Endothelial cell of umbilical vein (primary cell): ENCODE results near the gene PSMB7. TPM values are rescaled to one million over a fixed set of nuclear protein-coding genes. Genes with fewer than 3 reads are reported as not detected.

Experiments used
- BruUV-seq: library from RNA; stranded (reverse); fragments of 400-500 nt; replicated peaks from 2 replicates; lab custom pipeline; 2021; lab: Mats Ljungman, UMichigan
- CTCF ChIA-PET: fragments of 300-600, 350-600 bp; sonication (Branson Sonifier 250); formaldehyde crosslinking; loops from one replicate; lab custom pipeline; 2021; ENCODE audit warnings: antibody characterized with exemption, inconsistent platforms; lab: Charles Lee
- POLR2A ChIA-PET: fragments of 300-600, 350-600 bp; sonication (Branson Sonifier 250); formaldehyde crosslinking; loops from one replicate; lab custom pipeline; 2021; ENCODE audit warnings: antibody characterized with exemption, inconsistent platforms; lab: Charles Lee
- DNase-seq: peaks from one replicate; pipeline ENCODE4 v3.0.0-alpha.2; 2011; ENCODE audit warnings: low read depth, low spot score
- FAIRE-seq: peaks from 2 replicates; lab custom pipeline; 2011; peaks lifted over from hg19 to GRCh38; lab: Jason Lieb, UNC
- H2AFZ ChIP-seq: 2 replicates; pipeline ENCODE4 v1.6.0; 2012; ENCODE audit warnings: low read depth, low read length, control low read depth, inconsistent platforms
- H3K27ac ChIP-seq: 2 replicates; pipeline ENCODE4 v1.5.1; 2011; ENCODE audit warnings: low read depth, mild to moderate bottlenecking, control low read depth, low read length, moderate library complexity; ENCODE audit not compliant: insufficient read depth
- H3K27me3 ChIP-seq, 2 experiments: 2 replicates each; pipeline versions ENCODE4 v1.6.0 to v1.6.1; 2011; ENCODE audit warnings: low read length in 2 of 2, mixed read lengths in 1 of 2; ENCODE audit not compliant: control insufficient read depth in 2 of 2, insufficient read depth in 2 of 2
- H3K36me3 ChIP-seq, 2 experiments: 2 replicates in 1 of 2; 3 replicates in 1 of 2; pipeline ENCODE4 v1.5.1; 2011; ENCODE audit warnings: low read length in 2 of 2, mild to moderate bottlenecking in 1 of 2, moderate library complexity in 1 of 2; ENCODE audit not compliant: control insufficient read depth in 2 of 2, insufficient read depth in 2 of 2; ENCODE audit errors: extremely low read depth in 1 of 2
- H3K4me1 ChIP-seq: 3 replicates; pipeline ENCODE4 v1.5.1; 2011; ENCODE audit warnings: mild to moderate bottlenecking, low read length; ENCODE audit not compliant: control insufficient read depth, insufficient read depth; ENCODE audit errors: extremely low read depth
- H3K4me2 ChIP-seq: 2 replicates; pipeline ENCODE4 v1.6.1; 2011; ENCODE audit warnings: low read length, control low read depth, mixed read lengths; ENCODE audit not compliant: insufficient read depth
- H3K4me3 ChIP-seq, 3 experiments: fragments of 200-600 bp in 1 of 3; sonication (generic), shearing (Covaris generic) in 1 of 3; replicated peaks in 1 of 3; 2 replicates each; pipeline ENCODE4 v1.5.1; 2011 to 2016; ENCODE audit warnings: control low read depth in 3 of 3, low read length in 3 of 3, mild to moderate bottlenecking in 2 of 3, inconsistent platforms in 1 of 3, low read depth in 1 of 3, moderate library complexity in 1 of 3; ENCODE audit not compliant: insufficient read depth in 1 of 3
- H3K79me2 ChIP-seq: 2 replicates; pipeline ENCODE4 v1.6.0; 2012; ENCODE audit warnings: low read length, inconsistent platforms; ENCODE audit not compliant: control insufficient read depth, insufficient read depth
- H3K9ac ChIP-seq: replicated peaks from 2 replicates; pipeline ENCODE3; 2011; ENCODE audit warnings: low read length, control low read depth; ENCODE audit not compliant: insufficient read depth; ENCODE audit errors: extremely low read depth
- H3K9me1 ChIP-seq: replicated peaks from 3 replicates; pipeline ENCODE4 v1.6.0; 2011; ENCODE audit warnings: mild to moderate bottlenecking, low read length; ENCODE audit not compliant: control insufficient read depth, insufficient read depth; ENCODE audit errors: extremely low read depth
- H3K9me3 ChIP-seq: replicated peaks from 2 replicates; pipeline ENCODE4 v1.5.1; 2012; ENCODE audit warnings: low read length, inconsistent platforms; ENCODE audit not compliant: control insufficient read depth, insufficient read depth
- H4K20me1 ChIP-seq: replicated peaks from 2 replicates; pipeline ENCODE3; 2011; ENCODE audit warnings: mild to moderate bottlenecking, low read length; ENCODE audit not compliant: control insufficient read depth, insufficient read depth; ENCODE audit errors: extremely low read depth
- CTCF ChIP-seq, 2 donors: IDR thresholded peaks; 1 replicate in 1 of 2; 2 replicates in 1 of 2; pipeline ENCODE4 v1.5.1; 2011; ENCODE audit warnings: low read length in 2 of 2, mild to moderate bottlenecking in 2 of 2, moderate library complexity in 2 of 2, control low read depth in 1 of 2, inconsistent platforms in 1 of 2, low read depth in 1 of 2; ENCODE audit not compliant: insufficient read depth in 1 of 2; ENCODE audit errors: extremely low read depth in 1 of 2
- EZH2 ChIP-seq: IDR thresholded peaks from 2 replicates; pipeline ENCODE4 v1.6.1; 2012; ENCODE audit warnings: borderline replicate concordance, low read depth, mild to moderate bottlenecking, moderate library complexity, low read length, inconsistent platforms; ENCODE audit not compliant: severe bottlenecking
- FOS ChIP-seq: IDR thresholded peaks from 2 replicates; pipeline ENCODE4 v1.6.1; 2011; ENCODE audit warnings: mild to moderate bottlenecking, low read length, moderate library complexity, borderline replicate concordance; ENCODE audit not compliant: insufficient read depth
- GATA2 ChIP-seq: IDR thresholded peaks from 2 replicates; pipeline ENCODE4 v1.7.0; 2011; ENCODE audit warnings: low read depth, mild to moderate bottlenecking, moderate library complexity, mixed read lengths, low read length; ENCODE audit not compliant: insufficient read length, insufficient read depth
- JUN ChIP-seq: IDR thresholded peaks from 2 replicates; pipeline ENCODE4 v1.6.1; 2011; ENCODE audit warnings: borderline replicate concordance, low read depth; ENCODE audit not compliant: insufficient read length, insufficient read depth
- MAX ChIP-seq: IDR thresholded peaks from 2 replicates; pipeline ENCODE4 v1.6.1; 2011; ENCODE audit not compliant: insufficient read depth, insufficient read length
- MYC ChIP-seq: IDR thresholded peaks from one replicate; pipeline ENCODE4 v1.6.1; 2011; ENCODE audit warnings: mild to moderate bottlenecking, low read depth, low read length
- POLR2A ChIP-seq: IDR thresholded peaks from 2 replicates; pipeline ENCODE4 v1.6.1; 2012; ENCODE audit warnings: low read depth, mild to moderate bottlenecking, control low read depth, low read length
- POLR2AphosphoS5 ChIP-seq: IDR thresholded peaks from 2 replicates; pipeline ENCODE4 v1.6.1; 2012; ENCODE audit warnings: low read depth, mild to moderate bottlenecking, control low read depth, low read length, moderate library complexity; ENCODE audit not compliant: insufficient read depth
- dilution Hi-C: fragments of 300-500 bp; cut with MboI; formaldehyde crosslinking; loops from one replicate; pipeline ENCODE4 v1.15.0; 2019; ENCODE audit warnings: low sequenced_read_pairs; ENCODE audit not compliant: extremely low pct_ligation_motif_present
- intact Hi-C: fragments of 100-400 bp; cut with micrococcal nuclease; formaldehyde crosslinking; loops from one replicate; pipeline ENCODE4 v1.10.0; 2022
- polyA plus RNA-seq, 4 experiments: library from polyadenylated mRNA; depleted of rRNA in 3 of 4; stranded (reverse) in 3 of 4; unstranded in 1 of 4; fragments of >200 nt; gene quantifications; 2 replicates each; pipeline versions ENCODE4 v1.2.1 to v1.2.3, GENCODE V29; 2011 to 2012; ENCODE audit warnings: missing spikeins in 1 of 4
- total RNA-seq: library from RNA; stranded (reverse); gene quantifications from 2 replicates; pipeline ENCODE4 v1.2.3, GENCODE V29; 2021

PSMB7 gene
- total and polyA plus RNA-seq, 2 donors (not counting 3 experiments of a cell fraction or from before 2014, with no cell fraction given): 227 to 366 TPM

GRCh38 chr9:124345751-124346281, 69.4 kb downstream of the PSMB7 start:
- no peaks in the 10 kb centered on the region for H4K20me1 ChIP-seq
- no peak for TF ChIP-seq MAX
- TF ChIP-seq POLR2AphosphoS5: no peak
- no peak for TF ChIP-seq POLR2A
- TF ChIP-seq CTCF (IDR thresholded peaks at IDR 0.05; ENCODE audit: extremely low read depth in 1 of 2, insufficient read depth in 1 of 2, low read depth in 1 of 2, low read length in 2 of 2): no peak
- no peak for TF ChIP-seq FOS
- TF ChIP-seq EZH2: no peak
- no peak for TF ChIP-seq GATA2
- TF ChIP-seq MYC: no peak
- TF ChIP-seq JUN: no peak
- POLR2A ChIA-PET: no interaction called here
- H3K9me1 ChIP-seq: no peaks in the 10 kb centered on the region
- no peaks in the 10 kb centered on the region for H3K4me1 ChIP-seq
- H3K27ac ChIP-seq: no peak overlapping the region
- H3K4me3 ChIP-seq: no peak overlapping the region
- no peak overlapping the region for H2AFZ ChIP-seq
- H3K9ac ChIP-seq: no peak overlapping the region
- CTCF ChIA-PET: no interaction called here
- no peaks in the 10 kb centered on the region for H3K27me3 ChIP-seq
- dilution Hi-C loops: no loop called here
- no TSS peak for BruUV-seq
- H3K4me2 ChIP-seq: no peak overlapping the region
- no peaks in the 10 kb centered on the region for H3K9me3 ChIP-seq
- FAIRE-seq (no peak), DNase-seq (no peak)
- peaks cover 3 to 58% of the 10 kb centered on the region in 2 experiments for H3K36me3 ChIP-seq
- intact Hi-C loops: no loop called here
- H3K79me2 ChIP-seq: no peaks in the 10 kb centered on the region
